Right ventricle myocardium inferior (tissue), 1 donor: Measurements from ENCODE around the gene SPP1. TPM values are rescaled to one million over a fixed set of nuclear protein-coding genes. Genes with fewer than 3 reads are reported as not detected.

Source experiments
- ATAC-seq: fragments of 200-7000 bp; cut with Tn5 transposase; one replicate; pipeline ENCODE4 v1.9.1; 2020; ENCODE audit warnings: mild to moderate bottlenecking, moderate library complexity
- DNase-seq: peaks from one replicate; pipeline ENCODE4 v3.0.0; 2021; ENCODE audit errors: missing footprints
- intact Hi-C: fragments of 100-400 bp; cut with DNase I; formaldehyde crosslinking; loops from one replicate; pipeline ENCODE4 v1.11.0; 2022
- total RNA-seq: library from RNA; stranded (reverse); fragmentation: NEBNext Ultra II Directional; extraction: Animal tissue kit (Norgen Biotek cat#: 25700); gene quantifications from one replicate; pipeline ENCODE4 v1.2.1, GENCODE V29; 2021
- donor health status: DM: no; HTN: yes; CAD: no; lungs with severe emphysema.

The SPP1 gene
- total RNA-seq, 1 donor from 2014 or later, result 5.0 TPM

DNA sequence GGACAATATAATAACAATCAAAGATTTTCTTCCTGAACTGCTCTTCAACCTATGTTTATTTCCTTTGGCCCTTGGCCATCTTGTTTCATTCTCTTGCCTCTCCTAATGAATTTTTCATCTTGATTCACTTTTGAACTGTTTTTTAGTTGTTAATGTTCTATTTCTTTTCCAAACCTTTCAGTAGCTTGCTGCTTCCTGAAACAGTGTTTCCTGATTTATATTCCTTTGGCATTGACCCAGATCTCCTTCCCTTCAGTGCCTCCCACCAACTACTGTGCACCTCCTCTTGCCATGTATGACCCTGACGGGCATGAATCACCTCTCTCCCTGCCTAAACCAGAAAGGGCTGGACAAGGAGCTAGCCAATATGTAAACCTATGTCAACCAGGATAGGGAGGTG lies 25.6 kb upstream of the SPP1 start:
- intact Hi-C loops, result no loop called here
- DNase-seq (no peak), ATAC-seq (no peak)

DNA sequence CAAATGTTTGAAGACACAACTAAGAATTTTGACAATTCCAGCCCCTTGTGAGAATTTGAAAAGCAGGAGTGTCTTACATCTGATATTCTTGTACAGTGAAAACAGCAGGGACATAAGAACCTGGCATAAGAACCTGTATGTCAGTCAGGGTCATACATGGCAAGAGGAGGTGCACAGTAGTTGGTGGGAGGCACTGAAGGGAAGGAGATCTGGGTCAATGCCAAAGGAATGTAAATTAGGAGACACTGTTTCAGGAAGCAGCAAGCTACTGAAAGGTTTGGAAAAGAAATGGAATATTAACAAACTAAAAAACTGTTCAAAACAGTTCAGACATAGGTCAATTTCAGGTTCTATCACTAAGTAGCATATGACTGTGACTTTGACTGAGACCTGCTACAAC lies 25.0 kb upstream of the SPP1 start:
- no peak for DNase-seq
- ATAC-seq, result no peak
- intact Hi-C loops, result no loop called here

GRCh38 chr4:87950936-87951511 lies 24.5 kb upstream of the SPP1 start:
- DNase-seq (no peak), ATAC-seq (no peak)
- intact Hi-C loops, result no loop called here

DNA sequence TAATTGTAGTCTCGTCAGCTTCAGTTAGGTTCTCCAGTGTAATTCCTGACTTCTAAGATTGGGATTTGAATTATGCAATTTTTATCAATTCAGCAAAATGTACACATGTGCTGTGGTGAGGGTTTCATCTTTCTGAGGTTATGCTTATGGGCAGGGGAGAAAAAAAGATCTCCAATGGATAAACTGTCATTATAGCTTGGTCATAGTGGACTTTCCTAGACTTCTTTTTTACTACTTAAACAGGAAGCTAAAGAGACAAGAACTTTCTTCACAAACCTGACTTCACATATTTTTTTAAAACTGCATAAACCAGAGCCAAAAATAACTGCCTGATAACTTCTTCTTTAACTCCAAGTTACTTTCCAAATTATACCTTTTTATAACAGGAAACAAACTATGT lies 21.7 kb upstream of the SPP1 start:
- intact Hi-C loops, result no loop called here
- DNase-seq (no peak), ATAC-seq (no peak)

DNA sequence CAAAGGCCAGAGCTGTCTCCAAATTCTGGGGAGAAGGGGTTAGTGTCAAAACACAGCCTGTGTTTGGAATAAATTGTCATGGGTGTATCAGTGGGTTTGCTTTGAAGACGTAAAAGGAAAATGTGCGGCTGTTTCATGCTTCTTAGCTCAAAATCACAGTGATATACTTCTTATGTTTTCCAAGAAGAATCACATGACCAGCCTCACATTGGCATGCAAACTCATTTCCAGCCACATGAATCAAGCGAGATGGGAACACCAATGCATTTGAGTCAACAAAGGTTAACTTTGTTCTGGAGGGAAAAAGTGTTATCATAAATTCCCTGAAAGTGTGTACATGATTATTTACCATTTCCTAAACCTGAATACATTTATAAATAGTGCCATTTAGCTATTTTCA lies 19.0 kb upstream of the SPP1 start:
- intact Hi-C loops, result no loop called here
- ATAC-seq, result no peak
- DNase-seq, result no peak

- intact Hi-C loops, result no loop called here
- ATAC-seq, result no peak
- no peak for DNase-seq
Observed at GRCh38 chr4:87957061-87957460, 18.5 kb upstream of the SPP1 start.

- intact Hi-C loops, result no loop called here
- no peak for ATAC-seq
Observed at GRCh38 chr4:87961993-87962392, 13.5 kb upstream of the SPP1 start.

GRCh38 chr4:87962398-87963146 lies 12.9 kb upstream of the SPP1 start:
- intact Hi-C loops, result no loop called here
- no peak for DNase-seq
- no peak for ATAC-seq

More at GRCh38 chr4:87961993-87962392, 13.5 kb upstream of the SPP1 start:
- DNase-seq, result no peak

DNA sequence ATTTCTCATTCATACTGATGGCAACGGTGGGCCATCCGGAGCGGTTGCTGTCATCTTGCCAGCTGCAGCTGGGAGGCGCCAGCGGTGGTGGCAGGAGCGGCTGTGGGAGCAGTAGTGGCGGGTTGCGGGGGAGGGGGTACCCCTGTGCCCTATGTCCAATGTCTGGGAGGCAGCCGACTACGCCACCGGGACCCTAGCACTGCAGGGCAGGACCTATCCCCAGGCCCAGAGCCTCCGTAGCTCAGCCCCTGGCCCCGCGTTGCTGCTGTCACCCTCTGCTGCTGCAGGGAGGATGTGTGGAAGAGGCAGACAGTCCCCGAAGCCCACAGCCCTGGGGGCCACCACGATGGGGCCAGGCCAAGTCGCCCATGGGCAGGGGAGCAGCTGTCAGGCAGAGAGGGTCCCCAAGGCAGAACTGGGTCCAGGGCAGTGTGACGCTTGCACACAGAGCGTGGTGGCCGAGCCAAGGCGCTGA lies 10.0 kb upstream of the SPP1 start:
- DNase-seq (no peak), ATAC-seq (no peak)
- intact Hi-C loops, result no loop called here

DNA sequence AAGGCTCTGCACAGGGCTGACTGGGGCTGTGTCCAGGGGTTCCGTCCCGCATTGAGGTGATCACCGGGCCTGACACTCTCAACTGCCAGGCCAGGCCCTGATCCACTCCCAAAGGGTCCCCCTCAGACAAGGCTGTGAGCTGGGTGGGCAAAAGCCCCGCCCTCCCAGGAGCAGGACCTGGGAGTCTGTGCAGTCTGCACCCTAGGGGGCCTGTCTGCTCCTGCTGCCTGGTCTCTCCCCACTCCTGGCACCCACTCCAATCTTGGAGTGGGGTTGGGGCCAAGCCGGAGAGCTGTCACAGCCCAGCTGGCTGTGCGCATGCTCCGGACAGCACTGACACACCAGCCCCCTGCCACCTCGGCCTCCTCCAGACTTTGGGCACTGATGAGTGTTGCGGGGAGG lies 9.4 kb upstream of the SPP1 start:
- ATAC-seq, result no peak
- intact Hi-C loops, result no loop called here
- DNase-seq, result no peak

- intact Hi-C loops, result no loop called here
- ATAC-seq, result no peak
- DNase-seq, result no peak
Observed at GRCh38 chr4:87967193-87967592, 8.3 kb upstream of the SPP1 start.

- intact Hi-C loops, result loop anchor here (5.0 to 10.0 kb wide), 2 partner anchors 58 to 295 kb away; no protein-coding TSS in a partner anchor
- DNase-seq, result no peak
- ATAC-seq, result no peak
Observed at GRCh38 chr4:87970121-87970520, 5.4 kb upstream of the SPP1 start.

DNA sequence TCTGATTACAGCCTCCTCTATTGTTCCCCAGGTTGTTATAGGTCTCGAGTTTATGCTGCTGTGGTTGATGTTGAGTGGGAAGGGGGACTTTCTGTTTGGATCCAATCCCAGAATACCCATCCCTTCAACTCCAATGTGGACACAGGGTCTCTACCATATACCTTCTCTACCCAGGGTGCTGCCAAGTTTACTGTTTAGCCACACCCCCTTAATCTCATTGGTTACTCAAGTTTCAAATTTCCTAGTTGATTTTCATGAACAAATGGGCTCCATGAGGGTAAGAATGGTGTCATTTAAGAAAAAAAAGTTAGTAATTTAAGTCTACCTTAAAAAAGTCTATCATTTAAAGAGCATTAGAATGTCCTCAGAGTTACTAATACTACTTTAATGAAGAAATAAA lies 3.6 kb upstream of the SPP1 start:
- intact Hi-C loops, result loop anchor here (5.0 to 10.0 kb wide), 2 partner anchors 60 to 297 kb away; no protein-coding TSS in a partner anchor
- ATAC-seq, result no peak
- DNase-seq, result no peak

DNA sequence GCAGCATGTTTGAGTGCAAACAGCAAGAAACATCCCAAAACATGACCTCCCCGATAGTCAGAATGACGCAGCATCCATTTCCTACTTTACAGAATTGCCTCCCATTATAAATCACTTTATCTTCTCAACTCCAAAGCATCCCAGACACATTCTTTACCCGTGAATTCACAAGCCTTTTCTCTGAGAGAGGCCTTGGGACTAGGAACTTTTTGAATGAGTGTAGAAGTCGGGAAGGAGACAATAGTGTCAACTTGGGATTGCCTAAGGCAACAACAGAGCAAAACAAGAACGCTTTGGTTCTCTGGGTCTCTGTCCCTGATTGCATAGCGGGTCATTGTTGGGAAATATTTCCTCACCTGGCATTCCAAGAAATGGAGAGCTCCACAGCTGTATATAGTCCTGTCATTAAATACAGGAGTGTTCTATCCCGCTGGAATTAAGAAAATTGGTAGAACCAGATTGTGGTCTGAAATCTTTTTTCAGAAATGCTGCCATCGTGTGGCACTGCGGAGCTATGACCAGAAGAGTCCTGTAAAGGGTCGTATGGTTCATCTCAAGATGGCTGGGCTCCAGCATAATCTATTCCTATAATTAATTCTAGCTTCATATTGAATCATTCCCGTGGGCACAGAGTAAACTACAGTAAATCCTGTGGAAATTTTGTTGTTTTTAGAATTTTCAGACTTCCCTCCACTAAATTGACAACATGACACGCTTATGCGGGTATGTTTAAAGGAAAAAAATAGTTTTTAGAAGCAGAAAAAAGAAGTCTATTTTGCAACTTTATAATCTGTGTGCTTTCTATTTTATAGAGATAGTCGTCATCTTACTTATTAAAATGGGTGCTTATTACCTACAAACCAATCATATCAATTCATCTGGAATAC lies 2.0 kb upstream of the SPP1 start:
- intact Hi-C loops, result loop anchor here (1.0 to 10.0 kb wide), 3 partner anchors 61 to 299 kb away; no protein-coding TSS in a partner anchor
- peak; percentile 52 for ATAC-seq
- no peak for DNase-seq

DNA sequence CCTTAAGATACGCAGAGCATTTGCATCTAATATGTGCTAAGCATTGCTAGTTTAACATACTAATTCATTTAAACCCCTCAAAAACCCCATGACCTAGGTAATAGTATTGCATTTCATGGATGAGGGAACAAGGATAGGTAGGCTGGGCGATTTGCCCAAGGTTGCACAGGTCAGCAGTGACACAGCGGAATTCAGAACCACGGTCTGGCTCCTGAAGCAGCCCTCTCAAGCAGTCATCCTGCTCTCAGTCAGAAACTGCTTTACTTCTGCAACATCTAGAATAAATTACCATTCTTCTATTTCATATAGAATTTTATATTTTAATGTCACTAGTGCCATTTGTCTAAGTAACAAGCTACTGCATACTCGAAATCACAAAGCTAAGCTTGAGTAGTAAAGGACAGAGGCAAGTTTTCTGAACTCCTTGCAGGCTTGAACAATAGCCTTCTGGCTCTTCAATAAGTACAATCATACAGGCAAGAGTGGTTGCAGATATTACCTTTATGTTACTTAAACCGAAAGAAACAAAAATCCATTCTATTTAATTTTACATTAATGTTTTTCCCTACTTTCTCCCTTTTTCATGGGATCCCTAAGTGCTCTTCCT lies 555 bp upstream of the SPP1 start:
- ATAC-seq (no peak), DNase-seq (no peak)
- intact Hi-C loops, result loop anchor here (5.0 to 10.0 kb wide), 2 partner anchors 63 to 300 kb away; no protein-coding TSS in a partner anchor

- ATAC-seq (no peak), DNase-seq (no peak)
- intact Hi-C loops, result loop anchor here (10.0 kb wide), 1 partner anchor 303 kb away; no protein-coding TSS in a partner anchor
Observed at GRCh38 chr4:87977521-87978278, 2.2 kb downstream of the SPP1 start.

DNA sequence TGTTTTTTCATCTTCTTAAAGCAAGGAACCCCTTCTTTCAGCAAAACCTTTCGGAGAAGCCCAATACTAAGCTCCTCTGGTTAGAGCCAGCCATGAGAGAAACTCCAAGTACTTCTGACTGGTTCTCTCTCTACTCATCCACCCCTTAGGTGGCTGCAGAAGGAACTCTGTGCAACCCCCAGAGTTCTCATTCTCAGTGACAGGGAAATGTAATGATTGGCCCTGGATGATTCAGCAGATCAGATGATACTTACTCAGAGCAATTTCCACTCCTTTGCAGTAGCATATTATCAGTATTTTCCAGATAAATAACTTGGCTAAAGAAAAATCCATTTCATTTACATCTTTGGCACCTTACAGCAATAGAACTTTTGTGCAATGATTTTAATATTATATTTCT lies 3.2 kb downstream of the SPP1 start:
- DNase-seq (no peak), ATAC-seq (no peak)
- intact Hi-C loops, result loop anchor here (10.0 kb wide), 1 partner anchor 304 kb away; no protein-coding TSS in a partner anchor

DNA sequence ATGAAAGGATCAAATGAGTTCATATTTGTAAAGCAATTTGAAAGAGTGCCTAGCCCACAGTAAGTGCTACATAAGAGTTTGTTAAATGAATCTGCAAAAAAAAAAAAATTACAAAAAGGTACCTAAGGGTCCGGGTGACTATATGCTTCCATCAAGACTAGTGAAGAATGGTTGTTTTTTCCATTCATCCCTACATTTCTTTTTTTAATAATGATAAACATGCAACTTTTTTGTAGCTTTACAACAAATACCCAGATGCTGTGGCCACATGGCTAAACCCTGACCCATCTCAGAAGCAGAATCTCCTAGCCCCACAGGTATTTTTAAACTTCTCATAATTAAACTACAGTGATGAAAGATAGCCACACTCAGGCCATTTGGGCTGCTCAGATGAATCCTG lies 4.3 kb downstream of the SPP1 start:
- intact Hi-C loops, result loop anchor here (10.0 kb wide), 1 partner anchor 305 kb away; no protein-coding TSS in a partner anchor
- DNase-seq, result no peak
- no peak for ATAC-seq
